Ascending aorta (tissue), 2 donors: ENCODE data around the gene ASB15. TPM values are rescaled to one million over a fixed set of nuclear protein-coding genes. Genes with fewer than 3 reads are reported as not detected.
"Not testable (repeated sequence)": the region's sequence is repeated elsewhere in the genome, so short reads cannot be mapped to it uniquely, and the experiment has no call there.

ENCODE experiments used
- DNase-seq, 2 donors: peaks; one replicate each; pipeline ENCODE4 v3.0.0-alpha.2; 2019; ENCODE audit warnings: low spot score in 2 of 2
- H3K27ac ChIP-seq, 2 donors: fragments of 200-600 bp; sonication (generic); one replicate each; pipeline ENCODE4 v1.5.1; 2016 to 2017; ENCODE audit warnings: mild to moderate bottlenecking in 1 of 2
- H3K27me3 ChIP-seq: fragments of 200-600 bp; sonication (generic); one replicate; pipeline ENCODE4 v1.5.1; 2017
- H3K36me3 ChIP-seq, 2 donors: fragments of 200-600 bp; sonication (generic); one replicate each; pipeline ENCODE4 v1.5.1; 2016
- H3K4me1 ChIP-seq, 2 donors: fragments of 200-600 bp; sonication (generic); one replicate each; pipeline ENCODE4 v1.5.1; 2016 to 2017; ENCODE audit warnings: mild to moderate bottlenecking in 1 of 2
- H3K4me3 ChIP-seq, 2 donors: fragments of 200-600 bp; sonication (generic); one replicate each; pipeline ENCODE4 v1.5.1; 2016 to 2017; ENCODE audit warnings: mild to moderate bottlenecking in 1 of 2
- H3K9me3 ChIP-seq, 2 donors: fragments of 200-600 bp; sonication (generic); one replicate each; pipeline ENCODE4 v1.5.1; 2016
- intact Hi-C: fragments of 100-400 bp; cut with DNase I; formaldehyde crosslinking; loops from one replicate; pipeline ENCODE4 v1.15.1; 2023
- total RNA-seq: library from RNA; depleted of rRNA; stranded (reverse); fragments of >200 nt; gene quantifications from one replicate; pipeline ENCODE4 v1.1.0, GENCODE V29; 2016
- TF ChIP-seq, protein P1 (sequence below), 3 experiments: fragments of 200-600 bp in 2 of 3; fragments of 450-650 bp in 1 of 3; sonication (generic) in 2 of 3; IDR thresholded peaks; one replicate each; pipeline ENCODE4 v1.5.1; 2016 to 2019; ENCODE audit warnings: antibody characterized with exemption in 3 of 3, mild to moderate bottlenecking in 1 of 3, moderate library complexity in 1 of 3

ASB15 gene
- total RNA-seq, 1 donor from 2014 or later = not detected

- DNase-seq = no peak
- TF ChIP-seq, protein P1, sequence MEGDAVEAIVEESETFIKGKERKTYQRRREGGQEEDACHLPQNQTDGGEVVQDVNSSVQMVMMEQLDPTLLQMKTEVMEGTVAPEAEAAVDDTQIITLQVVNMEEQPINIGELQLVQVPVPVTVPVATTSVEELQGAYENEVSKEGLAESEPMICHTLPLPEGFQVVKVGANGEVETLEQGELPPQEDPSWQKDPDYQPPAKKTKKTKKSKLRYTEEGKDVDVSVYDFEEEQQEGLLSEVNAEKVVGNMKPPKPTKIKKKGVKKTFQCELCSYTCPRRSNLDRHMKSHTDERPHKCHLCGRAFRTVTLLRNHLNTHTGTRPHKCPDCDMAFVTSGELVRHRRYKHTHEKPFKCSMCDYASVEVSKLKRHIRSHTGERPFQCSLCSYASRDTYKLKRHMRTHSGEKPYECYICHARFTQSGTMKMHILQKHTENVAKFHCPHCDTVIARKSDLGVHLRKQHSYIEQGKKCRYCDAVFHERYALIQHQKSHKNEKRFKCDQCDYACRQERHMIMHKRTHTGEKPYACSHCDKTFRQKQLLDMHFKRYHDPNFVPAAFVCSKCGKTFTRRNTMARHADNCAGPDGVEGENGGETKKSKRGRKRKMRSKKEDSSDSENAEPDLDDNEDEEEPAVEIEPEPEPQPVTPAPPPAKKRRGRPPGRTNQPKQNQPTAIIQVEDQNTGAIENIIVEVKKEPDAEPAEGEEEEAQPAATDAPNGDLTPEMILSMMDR (IDR thresholded peaks at IDR 0.05) = no peak
- Histone ChIP-seq H3K4me1 (no peaks in the 10 kb centered on the region), H3K36me3 (no peaks in the 10 kb centered on the region), H3K27ac (no peak overlapping the region), H3K9me3 (no peaks in the 10 kb centered on the region), H3K27me3 (no peaks in the 10 kb centered on the region), H3K4me3 (no peak overlapping the region)
- intact Hi-C loops = no loop called here
Measured at GRCh38 chr7:123628829-123629228, 27.2 kb downstream of the ASB15 start.

- Histone ChIP-seq H3K27ac (no peak overlapping the region), H3K4me3 (no peak overlapping the region), H3K36me3 (no peaks in the 10 kb centered on the region), H3K9me3 (no peaks in the 10 kb centered on the region), H3K4me1 (no peaks in the 10 kb centered on the region), H3K27me3 (no peaks in the 10 kb centered on the region)
- TF ChIP-seq, protein P1 (IDR thresholded peaks at IDR 0.05) = no peak
- no peak for DNase-seq
- intact Hi-C loops = no loop called here
Measured at GRCh38 chr7:123629281-123629680, 27.7 kb downstream of the ASB15 start.

DNA sequence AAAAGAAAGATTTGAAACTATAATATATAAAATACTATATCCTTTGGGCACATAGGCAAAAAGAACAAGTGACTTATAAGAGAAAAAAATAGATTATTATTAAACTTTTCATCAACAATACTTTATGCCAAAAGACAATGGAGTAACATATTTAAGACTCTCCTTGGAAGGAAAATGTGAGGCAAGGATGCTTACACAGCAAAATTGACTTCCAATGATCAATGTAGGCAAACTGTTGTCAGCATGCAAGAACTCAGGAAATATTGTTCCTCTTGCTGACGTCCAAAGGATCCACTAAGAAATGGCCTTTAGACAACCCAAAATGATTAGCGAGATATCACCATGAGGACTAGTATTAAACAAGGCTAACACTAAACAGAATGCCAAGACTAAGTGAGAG lies 31.2 kb downstream of the ASB15 start:
- Histone ChIP-seq H3K4me1 (no peaks in the 10 kb centered on the region), H3K4me3 (no peak overlapping the region), H3K36me3 (no peaks in the 10 kb centered on the region), H3K9me3 (no peaks in the 10 kb centered on the region), H3K27me3 (no peaks in the 10 kb centered on the region), H3K27ac (no peak overlapping the region)
- intact Hi-C loops = no loop called here
- no peak for DNase-seq
- TF ChIP-seq, protein P1 (IDR thresholded peaks at IDR 0.05) = no peak

GRCh38 chr7:123633553-123633952 lies 31.9 kb downstream of the ASB15 start:
- Histone ChIP-seq H3K27me3 (no peaks in the 10 kb centered on the region), H3K36me3 (no peaks in the 10 kb centered on the region), H3K9me3 (no peaks in the 10 kb centered on the region), H3K4me3 (no peak overlapping the region), H3K27ac (no peak overlapping the region), H3K4me1 (no peaks in the 10 kb centered on the region)
- intact Hi-C loops = no loop called here
- TF ChIP-seq, protein P1 (IDR thresholded peaks at IDR 0.05) = no peak
- no peak for DNase-seq

DNA sequence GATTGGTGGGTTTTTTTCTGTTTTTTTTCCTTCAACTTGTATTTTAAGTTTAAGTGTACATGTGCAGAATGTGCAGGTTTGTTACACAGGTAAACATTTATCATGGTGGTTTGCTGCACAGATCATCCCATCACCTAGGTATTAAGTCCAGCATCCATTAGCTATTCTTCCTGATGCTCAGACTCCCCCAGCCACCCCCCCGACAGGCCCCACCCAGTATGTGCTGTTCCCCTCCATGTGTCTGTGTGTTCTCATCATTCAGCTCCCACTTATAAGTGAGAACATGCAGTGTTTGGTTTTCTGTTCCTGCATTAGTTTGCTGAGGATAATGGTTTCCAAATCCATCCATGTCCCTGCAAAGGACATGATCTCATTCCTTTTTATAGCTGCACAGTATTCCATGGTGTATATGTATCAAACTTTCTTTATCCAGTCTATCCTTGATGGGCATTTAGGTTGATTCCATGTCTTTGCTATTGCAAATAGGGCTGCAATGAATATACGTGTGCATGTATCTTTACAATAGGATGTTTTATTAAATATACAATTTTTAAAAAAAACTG lies 32.5 kb downstream of the ASB15 start:
- intact Hi-C loops, H3K36me3 ChIP-seq, H3K4me1 ChIP-seq, DNase-seq, H3K4me3 ChIP-seq, H3K9me3 ChIP-seq, H3K27me3 ChIP-seq, H3K27ac ChIP-seq: not testable (repeated sequence)

DNA sequence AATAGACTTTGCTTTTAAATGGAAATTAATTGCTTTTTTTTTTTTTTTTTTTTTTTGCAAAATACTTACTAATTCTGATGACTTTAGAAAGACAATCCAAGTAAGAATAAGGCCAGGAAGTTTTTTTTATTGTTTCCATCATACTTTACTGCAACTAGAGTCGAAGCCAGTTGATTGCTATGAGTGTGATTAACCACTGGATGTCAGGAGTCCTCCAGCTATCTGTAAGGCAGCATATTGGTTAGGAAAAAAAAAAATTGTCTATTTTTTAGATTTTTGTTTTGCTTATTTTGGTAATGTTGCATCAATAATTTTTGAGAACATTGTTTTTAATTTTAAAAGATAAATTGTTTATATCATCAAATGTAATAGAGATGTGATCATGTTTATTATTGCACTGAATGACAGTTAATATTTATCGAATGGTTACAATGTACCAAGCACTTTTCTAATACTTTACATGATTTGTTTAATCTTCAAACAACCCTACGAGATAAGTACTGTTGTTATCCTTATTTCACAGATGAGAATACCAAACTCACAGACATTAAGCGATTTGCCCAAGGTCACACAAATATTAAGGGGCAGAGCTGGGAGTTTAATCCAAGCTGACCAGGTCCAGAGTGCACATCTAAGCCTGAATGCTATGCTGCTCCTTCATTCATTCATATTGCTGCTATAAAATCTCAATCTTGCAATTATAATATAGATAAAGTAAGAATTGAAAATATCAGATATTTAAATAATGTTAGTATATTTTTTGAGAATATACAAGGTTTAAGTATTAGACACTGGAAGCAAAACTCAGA lies 34.1 kb downstream of the ASB15 start:
- no peaks in the 10 kb centered on the region for H3K9me3 ChIP-seq
- TF ChIP-seq, protein P1 (IDR thresholded peaks at IDR 0.05) = peak in 2 of 3 experiments; percentile 18 to 35
- H3K27me3 ChIP-seq = no peaks in the 10 kb centered on the region
- no peak overlapping the region for H3K4me3 ChIP-seq
- intact Hi-C loops = no loop called here
- no peaks in the 10 kb centered on the region for H3K4me1 ChIP-seq
- no peaks in the 10 kb centered on the region for H3K36me3 ChIP-seq
- no peak for DNase-seq
- H3K27ac ChIP-seq = no peak overlapping the region
